HL-60 (cell line): ENCODE data around the gene TSPEAR.

Experiments
- CTCF ChIP-seq: IDR thresholded peaks from one replicate; pipeline ENCODE4 v1.5.1; 2011; ENCODE audit warnings: low read length, control low read depth, inconsistent platforms; ENCODE audit not compliant: insufficient read depth
- POLR2AphosphoS5 ChIP-seq: IDR thresholded peaks from 2 replicates; pipeline ENCODE4 v1.6.1; 2012; ENCODE audit warnings: low read depth

- TF ChIP-seq POLR2AphosphoS5 (no peak), CTCF (no peak)
Measured at GRCh38 chr21:44515359-44516165, 195.8 kb downstream of the TSPEAR start.
